GM21717 (cell line): ENCODE measurements around the gene IQCK.
"Not testable (repeated sequence)": the region's sequence is repeated elsewhere in the genome, so short reads cannot be mapped to it uniquely, and the experiment has no call there.

Experiments used
- ATAC-seq: cut with Tn5 transposase; IDR thresholded peaks from one replicate; pipeline ENCODE4 v1.9.1; 2021; ENCODE audit warnings: mild to moderate bottlenecking, moderate library complexity; ENCODE audit not compliant: unreplicated experiment

Gene IQCK

DNA sequence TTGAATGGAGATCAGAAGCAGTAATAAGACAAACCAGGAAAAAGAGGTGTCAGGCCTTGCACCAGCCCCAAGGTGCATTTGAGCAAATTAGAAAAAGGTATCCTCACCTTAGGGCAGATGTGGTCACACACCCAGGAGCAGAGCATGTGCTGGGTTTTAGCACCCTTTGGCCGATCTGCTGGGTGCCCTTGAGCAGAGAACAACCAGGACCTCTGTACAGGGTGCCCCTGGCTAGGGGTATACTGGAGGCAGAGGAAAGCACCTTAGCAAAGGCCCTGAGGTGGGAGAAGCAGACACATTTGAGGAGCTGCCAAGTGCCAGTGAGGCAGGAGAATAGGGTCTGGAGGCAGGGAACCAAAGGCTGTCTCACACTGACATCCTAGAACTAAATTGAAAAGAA is 67.0 kb downstream of the IQCK start:
- ATAC-seq: no peak

DNA sequence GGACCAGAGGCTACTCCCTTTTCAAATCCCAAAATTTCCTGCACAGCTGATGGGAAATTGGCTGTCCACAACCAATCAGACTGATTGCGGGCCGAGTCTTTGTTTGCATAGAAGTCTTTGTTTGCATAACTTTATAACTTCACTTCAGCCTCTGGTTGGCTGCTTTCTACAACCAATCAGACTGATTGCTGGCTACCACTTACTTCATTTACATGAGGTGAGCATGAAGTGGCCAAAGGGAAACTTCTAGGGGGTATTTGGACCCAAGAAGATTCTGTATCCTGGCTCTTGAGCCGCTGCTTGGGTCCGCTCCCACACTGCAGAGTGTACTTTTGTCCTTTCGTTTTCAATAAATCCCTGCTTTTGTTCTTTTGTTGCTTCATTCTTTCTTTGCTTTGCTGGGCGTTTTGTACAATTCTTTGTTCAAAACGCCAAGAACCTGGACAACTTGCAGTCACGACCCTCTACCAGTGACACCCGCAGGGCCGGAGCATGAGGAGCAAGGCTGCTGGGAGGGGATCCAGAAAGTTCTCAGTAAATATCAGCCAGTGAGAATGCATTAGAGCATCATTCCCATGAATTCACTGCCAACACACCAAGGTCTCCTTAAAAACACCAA is 67.5 kb downstream of the IQCK start:
- no peak for ATAC-seq

DNA sequence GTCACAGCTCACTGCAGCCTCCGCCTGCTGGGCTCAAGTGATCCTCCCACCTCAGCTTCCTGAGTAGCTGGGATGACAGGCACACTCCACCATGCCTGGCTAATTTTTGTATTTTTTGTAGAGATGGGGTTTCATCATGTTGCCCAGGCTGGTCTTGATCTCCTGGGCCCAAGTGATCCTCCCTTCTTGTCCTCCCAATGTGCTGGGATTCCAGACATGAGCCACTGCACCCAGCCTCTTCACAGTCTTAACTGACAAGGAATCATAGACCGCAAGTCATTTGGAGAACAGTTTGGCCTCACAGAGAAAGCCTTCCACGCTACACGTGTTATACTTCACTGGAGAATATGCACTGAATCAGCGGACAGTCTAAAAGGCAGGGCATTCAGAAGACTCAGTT is 83.3 kb downstream of the IQCK start:
- not testable (repeated sequence) for ATAC-seq

DNA sequence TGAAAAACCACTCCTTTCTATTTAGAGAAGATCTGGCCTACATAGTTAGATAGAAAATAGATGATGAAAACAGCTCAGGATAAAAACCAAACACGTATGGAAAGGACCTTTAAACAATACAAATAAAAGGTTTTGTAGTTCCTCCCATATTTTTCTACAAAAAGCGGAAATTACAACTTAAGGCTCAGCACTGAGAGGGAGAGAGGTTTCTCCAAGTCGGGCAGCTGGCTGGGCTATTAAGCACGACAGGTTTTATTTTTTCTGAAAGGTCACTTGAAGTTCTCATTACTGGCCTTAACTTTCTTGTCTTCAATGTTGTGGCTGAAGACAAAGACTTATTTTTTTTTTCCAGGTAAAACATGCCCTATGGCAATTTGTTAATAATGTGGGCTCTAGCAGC is 83.8 kb downstream of the IQCK start:
- not testable (repeated sequence) for ATAC-seq

DNA sequence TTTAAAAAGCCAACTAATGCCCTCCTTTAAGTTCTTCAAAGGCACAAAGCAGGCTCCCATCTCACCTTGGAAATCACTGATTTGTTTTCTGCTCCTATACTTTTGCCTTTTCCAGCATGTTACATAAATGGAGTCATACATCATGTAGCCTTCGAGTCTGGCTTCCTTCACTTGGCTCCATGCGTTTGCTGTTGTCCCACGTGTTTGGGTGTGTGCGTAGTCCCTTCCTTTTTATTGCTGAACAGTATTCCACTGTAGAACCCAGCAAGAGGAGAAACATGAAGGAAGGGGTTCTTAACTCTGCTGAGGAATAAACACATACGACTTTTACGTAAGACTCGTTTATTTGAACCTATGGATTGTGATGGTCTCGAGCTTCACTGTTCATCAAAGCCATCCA is 84.5 kb downstream of the IQCK start:
- no peak for ATAC-seq

DNA sequence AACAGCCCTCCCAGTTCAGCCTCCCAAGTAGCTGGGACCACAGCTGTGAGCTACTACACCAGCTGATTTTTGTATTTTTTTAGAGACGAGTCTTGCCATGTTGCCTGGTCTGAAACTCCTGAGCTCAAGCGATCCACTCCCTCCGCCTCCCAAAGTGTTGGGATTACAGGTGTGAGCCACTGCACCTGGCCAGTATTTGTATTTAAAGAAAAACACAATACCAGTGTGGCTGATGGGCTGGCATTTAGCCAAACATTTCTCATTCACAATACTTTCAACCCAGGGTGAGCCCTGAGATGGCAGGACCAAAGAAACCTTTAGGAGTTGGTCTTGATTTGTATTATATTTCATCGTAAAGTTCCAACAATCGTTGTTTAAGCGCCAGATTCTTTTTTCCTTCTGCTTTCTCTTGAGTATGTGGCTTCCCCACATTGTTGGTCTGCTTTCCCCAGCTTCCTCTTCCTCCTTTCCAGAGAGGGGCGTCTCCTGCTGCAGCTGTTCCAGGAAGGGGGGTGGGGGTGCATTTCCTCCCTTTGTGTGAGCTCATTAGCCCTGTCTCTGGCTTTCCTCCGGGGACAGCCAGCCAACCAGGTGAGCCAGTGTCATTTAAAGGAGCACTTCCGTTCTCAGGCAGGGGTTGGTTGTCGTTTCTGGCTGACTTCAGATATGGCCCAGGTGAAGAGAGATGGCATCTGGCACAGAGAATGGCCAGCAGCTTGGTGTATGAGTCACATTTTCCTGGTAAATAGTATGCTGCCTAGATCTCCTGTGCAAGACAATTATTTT is 86.7 kb downstream of the IQCK start:
- no peak for ATAC-seq

DNA sequence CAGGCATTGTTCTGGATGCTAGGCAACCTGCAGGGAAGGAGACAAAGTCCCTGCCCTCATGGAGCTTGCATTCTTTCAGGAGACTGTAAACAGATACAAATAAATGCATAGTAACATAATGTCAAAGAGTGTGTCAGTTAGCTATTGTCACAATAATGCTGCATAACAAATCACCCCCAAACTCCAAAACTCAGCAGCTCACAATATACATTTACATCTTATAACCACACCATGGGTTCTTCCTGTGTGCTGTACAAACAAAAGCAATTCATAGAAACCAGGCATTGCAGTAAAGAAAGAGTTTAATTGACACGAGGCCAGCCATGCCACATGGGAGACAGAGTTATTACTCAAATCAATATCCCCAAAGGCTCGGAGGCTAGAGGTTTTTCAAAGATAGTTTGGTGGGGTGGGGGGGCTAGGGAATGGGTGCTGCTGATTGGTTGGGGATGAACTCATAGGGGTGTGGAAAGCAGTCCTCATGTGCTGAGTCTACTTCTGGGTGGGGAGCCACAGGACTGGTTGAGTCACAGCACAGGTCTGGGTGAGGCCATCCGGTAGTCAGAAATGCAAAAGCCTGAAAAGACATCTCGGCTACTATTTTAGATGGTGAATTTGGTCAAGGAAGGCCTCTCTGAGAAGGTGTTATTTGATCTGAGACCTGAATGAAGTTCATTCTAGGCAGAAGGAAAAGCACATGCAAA is 87.5 kb downstream of the IQCK start:
- ATAC-seq: no peak

DNA sequence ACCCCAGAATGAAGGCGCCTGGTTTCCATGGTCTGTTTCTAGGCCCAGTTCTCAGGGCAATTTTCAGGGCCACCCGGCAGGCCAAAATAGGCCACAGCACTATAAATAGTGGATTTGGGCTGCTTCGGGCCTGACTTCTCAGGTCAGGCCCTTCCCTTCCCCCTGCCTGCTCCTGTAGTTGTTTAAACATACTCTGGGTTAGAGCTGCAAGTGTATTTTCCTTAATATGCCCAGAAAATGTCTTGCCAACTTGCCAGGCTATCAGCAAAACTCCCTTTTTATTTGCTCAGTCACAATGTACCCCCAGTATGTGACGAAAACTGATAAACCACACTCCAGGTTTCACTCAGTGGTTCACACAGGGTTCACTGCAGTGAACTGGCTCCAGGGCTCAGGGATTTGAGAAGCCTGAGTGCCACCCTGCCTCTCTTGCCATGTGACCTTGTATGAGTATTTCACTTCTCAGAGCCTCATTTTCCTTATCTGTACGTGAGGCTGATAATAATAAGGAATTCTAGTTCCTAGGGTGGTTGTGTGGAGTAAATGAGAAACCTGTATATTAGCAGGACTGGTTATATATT is 90.1 kb downstream of the IQCK start:
- no peak for ATAC-seq

DNA sequence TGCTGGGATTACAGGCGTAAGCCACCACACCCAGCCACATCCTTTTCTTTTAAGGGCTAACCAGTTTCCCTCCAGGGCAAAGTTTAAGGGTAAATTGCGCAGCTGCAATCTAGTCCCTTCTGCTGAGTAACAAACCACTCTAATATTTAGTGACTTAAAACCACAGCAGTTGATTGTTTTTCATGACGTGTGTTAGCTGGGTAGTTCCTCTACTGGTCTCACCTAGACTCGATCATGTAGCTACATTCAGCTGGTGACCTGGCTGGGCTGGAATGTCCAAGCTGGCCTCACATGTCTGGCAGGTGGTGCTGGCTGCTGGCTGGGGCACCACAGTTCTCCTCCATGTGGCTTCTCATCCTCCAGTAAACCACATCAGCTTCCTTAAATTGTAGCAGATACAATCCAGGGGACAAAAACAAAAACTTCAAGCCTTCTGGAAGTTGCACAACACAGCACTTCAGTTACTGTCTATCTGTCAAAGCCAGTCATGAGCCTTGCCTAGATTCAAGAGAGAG is 91.1 kb downstream of the IQCK start:
- ATAC-seq: no peak

DNA sequence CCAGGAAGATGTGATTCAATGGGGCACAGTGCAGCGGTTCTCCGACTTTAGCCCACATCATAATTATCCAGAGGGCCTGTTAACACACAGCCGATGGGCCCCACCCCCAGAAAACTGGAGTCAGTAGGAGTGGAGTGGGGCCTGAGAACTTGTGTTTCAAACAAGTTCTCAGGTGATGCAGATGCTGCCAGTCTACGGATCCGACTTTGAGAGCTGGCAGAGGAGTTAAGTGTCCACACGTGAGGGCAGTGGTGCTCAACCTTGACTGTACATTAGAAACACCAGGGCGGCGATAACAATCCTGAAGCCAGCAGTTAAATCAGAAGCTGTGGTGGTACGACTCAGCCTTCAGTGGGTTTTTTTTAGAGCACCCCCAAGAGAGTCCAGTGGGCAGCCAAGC is 91.6 kb downstream of the IQCK start:
- ATAC-seq: no peak

DNA sequence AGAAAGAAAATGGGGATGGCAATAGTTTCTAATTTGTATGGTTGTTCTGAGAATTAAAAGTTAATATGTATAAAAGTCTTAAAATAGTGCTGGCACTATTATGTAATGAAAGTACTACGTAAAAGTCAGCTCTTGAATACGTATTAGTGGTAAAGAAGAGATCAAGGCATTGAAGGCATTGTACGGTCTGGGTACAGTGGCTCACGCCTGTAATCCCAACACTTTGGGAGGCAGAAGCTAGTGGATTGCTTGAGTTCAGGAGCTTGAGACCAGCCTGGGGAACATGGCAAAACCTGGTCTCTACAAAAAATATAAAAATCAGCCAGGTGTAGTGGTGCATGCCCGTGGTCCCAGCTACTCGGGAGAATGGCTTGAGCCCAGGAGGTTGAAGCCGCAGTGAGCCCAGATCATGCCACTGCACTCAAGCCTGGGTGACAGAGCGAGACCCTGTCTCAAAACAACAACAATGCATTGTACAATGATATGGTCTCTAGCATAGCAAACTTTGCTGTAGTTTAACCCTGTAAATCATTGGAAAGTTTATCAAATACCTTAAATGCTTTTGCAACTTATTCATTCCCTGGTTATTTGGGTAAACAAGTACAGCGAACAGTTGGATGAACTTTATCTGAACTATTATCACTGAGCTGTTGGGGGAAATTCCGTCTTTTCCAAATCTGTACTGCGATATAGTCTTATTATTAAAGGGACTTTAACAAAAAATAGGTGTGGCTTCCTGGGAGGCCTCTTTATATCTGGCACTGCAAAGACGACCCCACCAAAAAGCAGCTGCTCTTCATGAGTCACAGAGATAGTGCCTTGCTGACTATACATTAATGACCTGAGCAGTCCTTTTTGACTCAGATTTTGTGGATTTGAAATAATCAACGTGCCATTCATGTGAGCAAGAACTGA is 93.0 kb downstream of the IQCK start:
- ATAC-seq: no peak

DNA sequence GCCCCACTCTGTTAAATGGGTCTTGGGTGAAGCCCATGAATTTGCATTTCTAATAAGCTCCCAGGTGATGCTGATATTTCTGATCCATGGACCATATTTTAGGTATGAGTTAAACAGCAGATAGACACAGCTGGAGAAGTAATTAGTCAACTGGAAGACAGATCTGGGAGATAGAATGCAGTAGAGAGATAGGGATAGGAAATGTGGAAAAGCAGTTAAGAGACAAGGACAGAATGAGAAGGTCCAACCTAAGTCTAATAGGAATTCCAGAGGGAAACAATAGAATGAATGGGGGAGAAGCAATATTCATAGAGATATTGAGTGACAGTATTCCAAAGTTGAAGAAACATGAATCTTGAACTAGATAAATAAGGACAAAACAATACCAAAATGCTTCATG is 94.9 kb downstream of the IQCK start:
- ATAC-seq: no peak

DNA sequence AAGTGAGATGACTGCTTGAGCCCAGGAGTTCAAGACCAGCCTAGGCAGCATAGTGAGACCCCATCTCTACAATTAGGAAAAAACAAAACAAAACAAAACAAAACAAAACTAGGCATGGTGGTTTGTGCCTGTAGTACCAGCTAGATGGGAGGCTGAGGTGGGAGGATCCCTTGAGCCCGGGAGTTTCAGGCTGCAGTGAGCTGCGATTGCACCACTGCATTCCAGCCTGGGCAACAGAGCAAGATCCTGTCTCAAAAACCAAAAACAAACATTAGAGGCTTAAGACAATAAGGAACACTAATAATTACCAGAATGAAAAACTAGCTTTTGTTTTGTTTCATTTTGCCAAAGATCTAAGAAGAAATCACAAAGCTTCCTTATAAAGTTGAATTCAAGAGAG is 97.3 kb downstream of the IQCK start:
- ATAC-seq: no peak

DNA sequence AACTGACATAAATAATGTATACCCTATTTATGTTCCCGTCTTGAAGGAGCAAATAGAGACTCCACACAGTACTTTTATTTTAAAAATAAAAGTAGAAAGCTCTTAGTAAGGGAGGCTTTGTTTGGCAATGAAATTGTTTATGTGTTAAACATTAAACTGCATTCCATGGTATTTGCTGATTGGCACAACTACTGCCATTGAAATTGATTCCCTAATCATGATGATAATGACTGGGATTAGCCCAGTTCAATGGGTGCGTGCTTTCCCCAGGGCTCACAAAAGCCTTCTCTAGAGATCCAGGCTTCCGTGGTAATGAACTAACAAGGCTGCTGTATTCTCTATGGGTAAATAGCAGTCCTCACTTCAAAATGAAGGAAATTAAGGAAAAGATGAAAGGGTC is 99.1 kb downstream of the IQCK start:
- ATAC-seq: no peak

DNA sequence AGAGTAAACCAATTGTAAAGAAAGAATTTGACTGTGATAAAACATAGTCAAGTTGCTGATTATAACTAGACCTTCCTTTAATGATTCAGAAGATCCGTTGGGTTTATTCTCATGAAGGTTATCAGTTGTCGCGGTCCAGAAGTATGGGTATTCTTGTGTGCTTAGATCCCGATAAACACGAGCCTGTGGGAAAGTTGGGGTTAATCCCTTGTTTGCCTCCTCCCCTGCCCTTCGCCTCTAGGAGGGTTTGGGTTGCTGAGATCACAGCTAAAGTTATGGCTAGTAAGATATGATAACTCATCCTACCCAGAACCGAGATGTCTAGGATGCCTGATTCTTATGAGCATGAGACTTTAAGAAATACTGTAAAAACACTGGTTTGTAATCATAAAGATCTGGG is 99.8 kb downstream of the IQCK start:
- ATAC-seq: no peak

DNA sequence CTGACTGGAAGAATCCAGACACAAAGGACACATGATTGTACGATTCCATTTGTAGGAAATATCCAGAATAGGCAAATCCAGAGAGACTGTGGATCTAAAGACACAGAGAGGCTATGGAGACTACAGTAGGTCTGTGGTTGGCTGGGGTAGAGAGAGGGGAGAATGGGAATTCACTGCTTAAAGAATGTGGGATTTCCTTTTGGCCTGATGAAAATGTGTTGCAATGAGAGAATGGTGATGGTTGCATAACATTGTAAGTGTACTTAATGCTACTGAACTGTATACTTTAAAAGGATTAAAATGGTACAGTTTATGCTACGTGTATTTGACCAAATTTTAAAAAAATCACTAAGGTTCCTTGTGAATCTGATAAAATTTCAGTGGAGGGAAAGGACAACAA is 104.5 kb downstream of the IQCK start:
- ATAC-seq: no peak

DNA sequence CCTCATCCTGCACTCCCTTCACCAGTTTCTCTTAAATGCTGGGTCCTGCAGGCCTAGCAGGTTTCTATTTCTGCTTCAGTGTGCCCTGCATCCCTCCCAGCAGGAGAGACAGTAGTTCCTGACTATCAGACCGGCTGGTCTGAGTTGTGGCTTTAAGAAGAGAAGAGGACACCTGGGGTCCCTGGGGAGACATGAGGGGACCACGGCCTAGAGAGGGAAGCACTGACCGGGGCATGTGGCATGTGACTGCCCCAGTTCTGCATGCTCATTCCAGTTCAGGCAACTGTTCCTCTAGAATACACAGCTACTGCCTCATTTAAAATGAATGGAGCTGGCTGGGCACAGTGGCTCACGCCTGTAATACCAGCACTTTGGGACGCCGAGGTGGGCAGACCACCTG is 105.3 kb downstream of the IQCK start:
- no peak for ATAC-seq

DNA sequence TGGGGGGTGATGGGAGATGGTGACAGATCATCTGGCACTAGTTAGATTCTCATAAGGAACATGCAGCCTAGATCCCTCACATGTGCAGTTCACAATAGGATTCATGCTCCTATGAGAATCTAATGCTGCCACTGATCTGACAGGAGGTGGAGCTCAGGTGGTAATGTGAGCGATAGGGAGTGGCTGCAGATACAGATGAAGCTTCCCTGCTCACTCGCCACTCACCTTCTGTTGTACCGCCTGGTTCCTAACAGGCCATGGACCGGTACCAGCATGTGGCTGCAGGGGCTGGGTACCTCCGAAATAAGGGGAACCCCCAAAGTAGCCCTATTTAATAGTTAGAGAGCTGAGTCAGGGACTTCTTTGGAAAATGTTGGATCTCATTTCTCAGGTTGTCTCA is 106.1 kb downstream of the IQCK start:
- ATAC-seq: no peak

DNA sequence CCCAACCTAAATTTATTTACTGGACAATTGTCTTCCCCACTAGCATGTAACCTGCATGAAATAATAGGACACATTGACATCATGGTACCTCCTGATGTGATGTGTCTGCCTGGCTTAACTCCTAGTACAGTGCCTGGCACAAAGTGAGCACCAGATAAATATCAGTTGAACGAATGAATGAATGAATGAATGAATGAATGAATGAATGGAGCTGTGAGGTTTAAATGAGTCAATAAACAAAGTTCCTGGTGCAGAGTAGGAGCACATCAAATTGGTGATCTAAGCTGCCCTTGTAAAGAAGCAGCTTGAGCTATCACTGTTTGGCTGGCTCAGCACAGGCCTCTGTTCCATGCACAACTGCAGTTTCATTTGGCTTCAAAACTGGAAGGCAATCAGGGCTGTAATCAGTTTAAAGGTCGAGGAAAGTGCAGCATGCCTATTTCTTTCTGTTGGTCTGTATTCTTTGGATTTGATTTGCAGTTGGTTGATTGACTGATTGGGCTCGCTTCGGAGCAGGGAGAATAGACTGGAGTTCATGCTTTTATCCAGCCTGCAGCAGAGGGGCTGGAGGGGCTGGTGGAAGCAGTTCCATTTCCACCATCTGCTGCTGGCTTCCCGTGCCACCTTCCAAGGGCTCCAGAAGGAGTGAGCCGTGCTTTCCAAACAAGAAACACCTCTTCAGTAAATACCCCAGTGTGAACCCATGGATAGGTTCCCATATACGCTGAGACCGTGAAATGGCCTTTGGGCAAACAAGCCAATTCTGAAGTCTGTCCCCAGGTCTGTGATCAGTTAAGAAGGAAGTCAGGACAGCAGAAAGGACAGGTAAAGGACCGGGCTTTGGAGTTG is 112.0 kb downstream of the IQCK start:
- no peak for ATAC-seq
